Measurements from ENCODE around the gene TKTL1.
"Not testable (repeated sequence)": the region's sequence is repeated elsewhere in the genome, so short reads cannot be mapped to it uniquely, and the experiment has no call there.

The TKTL1 gene

GRCh38 chrX:154310616-154311536 is 15.3 kb downstream of the TKTL1 start:
- DNase-seq: no peak

GRCh38 chrX:154312116-154312515 is 16.5 kb downstream of the TKTL1 start:
- no peak for DNase-seq

GRCh38 chrX:154313147-154313546 is 17.6 kb downstream of the TKTL1 start:
- DNase-seq: no peak

- no peak for DNase-seq
These were observed 19.8 kb downstream of the TKTL1 start for GRCh38 chrX:154315416-154315815.

GRCh38 chrX:154317391-154317995 is 21.9 kb downstream of the TKTL1 start:
- DNase-seq: no peak

GRCh38 chrX:154320406-154320805 is 24.8 kb downstream of the TKTL1 start:
- DNase-seq: no peak

GRCh38 chrX:154321152-154321551 is 25.6 kb downstream of the TKTL1 start:
- no peak for DNase-seq

GRCh38 chrX:154321594-154321993 is 26.0 kb downstream of the TKTL1 start:
- DNase-seq: no peak

- DNase-seq: no peak
These were observed 27.3 kb downstream of the TKTL1 start for GRCh38 chrX:154322890-154323289.

GRCh38 chrX:154323537-154323936 is 27.9 kb downstream of the TKTL1 start:
- DNase-seq: no peak

GRCh38 chrX:154325541-154325940 is 29.9 kb downstream of the TKTL1 start:
- DNase-seq: no peak

- no peak for DNase-seq
These were observed 31.6 kb downstream of the TKTL1 start for GRCh38 chrX:154327038-154327820.

GRCh38 chrX:154328646-154329045 is 33.1 kb downstream of the TKTL1 start:
- no peak for DNase-seq

- no peak for DNase-seq
These were observed 33.7 kb downstream of the TKTL1 start for GRCh38 chrX:154329294-154329693.

GRCh38 chrX:154332561-154332960 is 37.0 kb downstream of the TKTL1 start:
- DNase-seq: no peak

- DNase-seq: no peak
These were observed 37.5 kb downstream of the TKTL1 start for GRCh38 chrX:154333116-154333515.

GRCh38 chrX:154333837-154334271 is 38.3 kb downstream of the TKTL1 start:
- DNase-seq: no peak

- no peak for DNase-seq
These were observed 38.9 kb downstream of the TKTL1 start for GRCh38 chrX:154334496-154334895.

- DNase-seq: not testable (repeated sequence)
These were observed 46.1 kb downstream of the TKTL1 start for GRCh38 chrX:154341399-154342298.

GRCh38 chrX:154343063-154343462 is 47.5 kb downstream of the TKTL1 start:
- DNase-seq: not testable (repeated sequence)

GRCh38 chrX:154343620-154344019 is 48.0 kb downstream of the TKTL1 start:
- DNase-seq: not testable (repeated sequence)

GRCh38 chrX:154348114-154348531 is 52.5 kb downstream of the TKTL1 start:
- no peak for DNase-seq

All from NCI-H226 (cell line).